GM12892 (cell line): Measurements from ENCODE around the gene SMARCB1.

Experiments
- POLR2A ChIP-seq: IDR thresholded peaks from 2 replicates; pipeline ENCODE4 v1.6.1; 2011; ENCODE audit warnings: low read depth, low read length, control low read depth
- POLR2AphosphoS5 ChIP-seq: IDR thresholded peaks from 2 replicates; pipeline ENCODE4 v1.6.1; 2011; ENCODE audit warnings: low read depth, low read length, control low read depth

GRCh38 chr22:23878219-23878618 lies 91.5 kb downstream of the SMARCB1 start:
- TF ChIP-seq POLR2A: no peak
- TF ChIP-seq POLR2AphosphoS5: no peak
